Measurements from ENCODE around the gene CTNNBL1.

GRCh38 chr20:37852666-37853065 lies 158.8 kb downstream of the CTNNBL1 start:
- TF ChIP-seq CTCF (conservative IDR thresholded peaks at IDR 0.05; ENCODE audit: low read depth, low read length) (no peak), EZH2 (IDR thresholded peaks at IDR 0.05; ENCODE audit: low read length, unreplicated experiment) (no peak)
